GM18951 (cell line): Measurements from ENCODE around the gene BCL2.

ENCODE experiments used
- POLR2A ChIP-seq: IDR thresholded peaks from 4 replicates; pipeline ENCODE4 v1.6.1; 2011; ENCODE audit warnings: mild to moderate bottlenecking; ENCODE audit not compliant: insufficient read length, insufficient read depth; ENCODE audit errors: extremely low read depth
- in situ Hi-C: fragments of 300-500 bp; cut with MboI; formaldehyde crosslinking; loops from one replicate; pipeline ENCODE4 v1.12.0; 2022; ENCODE audit warnings: low sequenced_read_pairs, mixed read lengths, inconsistent platforms; ENCODE audit not compliant: unreplicated experiment

BCL2 gene

DNA sequence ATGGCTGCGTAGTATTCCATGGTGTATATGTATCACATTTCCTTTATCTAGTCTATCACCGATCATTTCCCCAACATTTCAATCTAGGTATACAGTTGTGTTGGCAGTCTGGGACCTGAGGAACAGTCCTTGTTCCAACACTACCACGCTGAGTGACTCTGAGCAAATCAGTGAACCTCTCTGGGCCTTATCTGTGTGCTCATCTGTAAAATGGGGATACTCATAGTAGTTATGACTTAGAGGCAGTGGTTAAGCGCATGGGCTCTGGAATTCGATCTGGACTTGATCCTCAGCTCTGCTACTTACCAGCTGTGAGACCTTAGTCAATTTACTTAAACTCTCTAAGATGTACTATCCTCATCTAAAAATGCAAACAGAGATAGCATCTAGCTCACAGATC, 85.1 kb downstream of the BCL2 start:
- TF ChIP-seq POLR2A, result no peak
- in situ Hi-C loops, result no loop called here

- in situ Hi-C loops, result no loop called here
- TF ChIP-seq POLR2A, result no peak
Measured at GRCh38 chr18:63233334-63233733, 86.2 kb downstream of the BCL2 start.

DNA sequence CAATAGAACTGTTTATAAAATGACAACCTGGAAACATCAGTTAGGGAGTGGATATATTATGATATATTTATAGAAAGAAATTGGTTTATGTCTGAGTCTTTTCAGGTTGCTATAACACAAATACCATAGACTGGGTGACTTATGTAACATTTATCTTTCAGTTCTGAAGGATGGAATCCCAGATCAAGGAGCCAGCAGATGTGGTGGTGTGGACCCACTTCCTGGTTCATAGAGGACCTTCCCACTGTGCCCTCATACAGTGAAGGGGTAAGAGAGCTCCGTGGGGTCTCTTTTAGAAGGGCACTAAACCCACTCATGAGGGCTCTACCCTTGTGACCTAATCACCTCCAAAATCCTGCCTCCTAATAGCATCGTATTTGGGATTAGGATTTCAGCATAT, 86.7 kb downstream of the BCL2 start:
- in situ Hi-C loops, result no loop called here
- no peak for TF ChIP-seq POLR2A

GRCh38 chr18:63229971-63230370, 89.6 kb downstream of the BCL2 start:
- in situ Hi-C loops, result no loop called here

GRCh38 chr18:63225434-63225833, 94.1 kb downstream of the BCL2 start:
- no peak for TF ChIP-seq POLR2A
- in situ Hi-C loops, result no loop called here

More at GRCh38 chr18:63229971-63230370, 89.6 kb downstream of the BCL2 start:
- TF ChIP-seq POLR2A, result no peak

- no peak for TF ChIP-seq POLR2A
- in situ Hi-C loops, result no loop called here
Measured at GRCh38 chr18:63224630-63225029, 94.9 kb downstream of the BCL2 start.

- TF ChIP-seq POLR2A, result no peak
Measured at GRCh38 chr18:63223837-63224236, 95.7 kb downstream of the BCL2 start.

GRCh38 chr18:63220903-63221302, 98.7 kb downstream of the BCL2 start:
- no peak for TF ChIP-seq POLR2A
- in situ Hi-C loops, result no loop called here

More at GRCh38 chr18:63223837-63224236, 95.7 kb downstream of the BCL2 start:
- in situ Hi-C loops, result no loop called here

DNA sequence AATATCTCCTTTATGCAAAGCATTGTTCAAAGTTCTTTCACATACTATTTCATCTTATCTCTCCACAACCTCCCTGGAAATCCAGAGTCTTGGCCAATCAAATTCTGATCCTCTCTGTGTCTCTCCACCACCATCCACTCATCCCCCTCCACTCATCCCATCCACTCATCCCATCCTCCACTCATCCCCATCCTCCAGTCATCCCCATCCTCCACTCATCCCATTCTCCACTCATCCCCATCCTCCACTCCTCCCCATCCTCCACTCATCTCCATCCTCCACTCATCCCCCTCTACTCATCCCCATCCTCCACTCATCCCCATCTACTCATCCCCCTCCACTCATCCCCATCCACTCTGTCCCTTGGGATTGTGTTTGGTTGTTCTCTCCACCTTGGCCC, 101.1 kb downstream of the BCL2 start:
- in situ Hi-C loops, result no loop called here
- no peak for TF ChIP-seq POLR2A

GRCh38 chr18:63216516-63217311, 102.9 kb downstream of the BCL2 start:
- no peak for TF ChIP-seq POLR2A
- in situ Hi-C loops, result no loop called here

DNA sequence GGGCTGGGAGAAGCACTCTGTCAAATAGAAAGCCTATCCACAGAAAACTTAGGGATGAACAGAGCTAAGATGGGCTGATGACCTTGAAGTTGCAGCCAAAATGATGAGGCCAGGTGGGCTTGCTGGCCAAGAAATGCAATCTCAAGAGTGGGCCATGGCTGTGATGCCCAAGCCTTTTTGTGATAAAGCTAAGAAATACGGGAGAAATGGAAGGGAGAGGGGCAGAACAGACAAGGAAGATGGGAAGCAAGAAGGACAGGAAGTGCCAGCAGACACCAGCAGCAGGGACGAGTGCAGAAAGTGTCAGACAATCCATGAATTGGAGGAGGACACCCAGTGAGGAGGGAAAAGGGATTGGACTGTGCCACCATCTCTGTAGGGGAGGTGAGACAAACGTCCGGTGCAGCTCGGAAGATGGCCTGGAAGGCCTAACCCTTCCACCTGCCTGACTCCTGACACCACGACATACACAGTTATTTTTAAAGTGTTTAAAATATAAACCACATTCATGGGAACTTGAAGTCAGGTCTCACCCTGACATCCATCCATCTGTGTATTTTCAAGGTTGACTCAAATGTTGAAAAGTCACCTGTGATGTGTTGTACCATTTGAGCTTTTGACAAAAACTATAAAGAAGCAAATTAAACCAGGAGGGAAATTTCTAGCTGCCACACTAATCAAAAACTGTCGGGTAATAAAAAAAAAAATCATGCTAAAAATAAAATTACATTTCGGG, 105.5 kb downstream of the BCL2 start:
- TF ChIP-seq POLR2A, result no peak
- in situ Hi-C loops, result no loop called here

DNA sequence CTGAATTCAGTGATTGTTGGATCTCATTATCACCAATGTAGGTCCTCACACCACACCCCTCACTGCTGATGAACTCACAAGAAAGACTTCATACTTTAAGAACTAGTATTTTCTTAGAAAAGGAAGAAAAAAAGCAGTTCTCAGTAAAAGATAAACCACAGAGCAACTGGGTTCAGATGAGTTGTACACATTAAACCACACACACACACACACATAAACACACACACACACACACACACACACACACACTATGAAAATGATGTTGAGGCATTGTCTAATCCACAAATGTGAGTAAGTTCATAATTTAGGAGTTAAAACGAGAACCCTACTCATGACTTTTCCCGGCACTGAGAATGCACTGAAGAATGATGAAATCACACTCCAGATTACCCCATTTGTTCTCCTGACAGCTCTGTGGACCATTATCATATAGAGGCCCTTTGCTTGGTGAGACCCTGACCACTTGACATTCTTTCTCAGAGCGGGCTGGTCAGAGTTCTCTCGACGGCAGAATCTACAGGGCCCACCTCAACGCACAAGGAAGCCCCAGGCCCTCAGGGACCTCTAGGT, 106.2 kb downstream of the BCL2 start:
- no peak for TF ChIP-seq POLR2A
- in situ Hi-C loops, result no loop called here

DNA sequence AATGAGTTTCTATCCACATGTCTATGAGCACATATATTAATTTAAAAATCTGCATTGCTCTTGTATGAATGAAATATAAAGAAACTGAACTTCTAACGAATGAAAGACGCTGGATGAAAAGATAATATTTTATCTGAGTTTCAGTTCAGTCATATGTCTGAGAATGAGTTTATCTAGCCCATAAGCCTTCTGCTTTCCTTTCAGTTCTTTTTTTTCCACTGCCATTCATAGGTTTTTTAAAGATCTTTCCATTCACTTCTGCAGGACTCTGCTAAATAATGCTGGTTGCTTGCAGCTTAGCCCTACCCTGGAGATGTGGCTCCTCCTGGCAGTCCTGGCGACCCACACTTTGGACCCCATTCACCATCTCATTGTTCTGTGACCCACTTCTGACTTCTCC, 109.0 kb downstream of the BCL2 start:
- no peak for TF ChIP-seq POLR2A
- in situ Hi-C loops, result no loop called here

GRCh38 chr18:63208676-63209075, 110.9 kb downstream of the BCL2 start:
- in situ Hi-C loops, result no loop called here
- no peak for TF ChIP-seq POLR2A

DNA sequence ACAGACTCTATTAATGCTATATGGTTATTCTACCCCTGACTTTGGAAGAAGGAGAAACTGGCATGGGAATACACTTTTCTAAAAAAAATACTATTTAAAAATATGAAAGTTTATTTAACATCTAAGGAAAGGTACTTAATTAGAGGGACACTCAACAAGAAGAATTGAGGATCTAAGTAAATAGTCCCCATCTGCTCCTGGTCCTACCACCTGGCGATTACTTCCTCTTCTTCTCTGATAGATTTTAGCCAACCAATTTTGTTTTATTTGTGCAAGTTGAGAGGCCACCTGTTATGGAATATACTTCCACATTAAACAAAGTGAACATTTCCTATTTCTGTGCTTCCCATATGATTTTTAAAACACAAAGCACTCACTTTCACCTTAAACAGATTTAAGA, 111.7 kb downstream of the BCL2 start:
- in situ Hi-C loops, result no loop called here
- TF ChIP-seq POLR2A, result no peak
